Heart right ventricle (tissue), 16 donors: Measurements from ENCODE around the gene PLA2G2D. TPM values are rescaled to one million over a fixed set of nuclear protein-coding genes. Genes with fewer than 3 reads are reported as not detected.

Source experiments
- ATAC-seq, 8 donors: fragments of 200-7000 bp; cut with Tn5 transposase; one replicate each; pipeline ENCODE4 v1.9.1; 2020; ENCODE audit warnings: mild to moderate bottlenecking in 8 of 8, moderate library complexity in 8 of 8, moderate number of reproducible peaks in 1 of 8
- DNase-seq, 2 donors: peaks; one replicate each; pipeline ENCODE4 v3.0.0-alpha.2; 2020
- H3K27ac ChIP-seq, 10 donors: fragments of 200-600 bp; sonication (generic) in 2 of 10; one replicate each; pipeline versions ENCODE4 v1.5.0 to v1.8.0; 2020 to 2022; ENCODE audit warnings: mild to moderate bottlenecking in 3 of 10
- H3K27me3 ChIP-seq, 7 donors: fragments of 200-600 bp; one replicate each; pipeline ENCODE4 v1.8.0; 2021 to 2022; ENCODE audit warnings: mild to moderate bottlenecking in 2 of 7
- H3K36me3 ChIP-seq, 9 donors: fragments of 200-600 bp; sonication (generic) in 1 of 9; one replicate each; pipeline versions ENCODE4 v1.5.0 to v1.8.0; 2020 to 2022; ENCODE audit warnings: mild to moderate bottlenecking in 2 of 9
- H3K4me1 ChIP-seq, 9 donors: fragments of 200-600 bp; sonication (generic) in 1 of 9; one replicate each; pipeline versions ENCODE4 v1.5.0 to v1.8.0; 2020 to 2022; ENCODE audit warnings: mild to moderate bottlenecking in 4 of 9
- H3K4me3 ChIP-seq, 10 donors: fragments of 200-600 bp; sonication (generic) in 2 of 10; one replicate each; pipeline versions ENCODE4 v1.5.0 to v1.8.0; 2020 to 2022; ENCODE audit warnings: mild to moderate bottlenecking in 7 of 10, moderate library complexity in 2 of 10
- H3K9me3 ChIP-seq, 11 donors: fragments of 200-600 bp in 10 of 11; sonication (generic) in 2 of 11; one replicate each; pipeline versions ENCODE4 v1.5.0 to v1.8.0; 2013 to 2022; ENCODE audit warnings: mild to moderate bottlenecking in 2 of 11, control low read depth in 1 of 11, moderate library complexity in 1 of 11
- WGBS, 2 donors: extraction: QIAGEN DNeasy Blood & Tissue Kit; methylation state at CpG; one replicate each; pipeline ENCODE4 v1.1.7; 2013; ENCODE audit warnings: inconsistent platforms in 1 of 2; 5-methylcytosine and 5-hydroxymethylcytosine counted together
- intact Hi-C, 10 donors: fragments of 100-400 bp; cut with DNase I; formaldehyde crosslinking; loops; one replicate each; pipeline versions ENCODE4 v1.11.1 to v1.14.2; 2022
- polyA plus RNA-seq, 2 donors: library from polyadenylated mRNA; stranded (reverse); fragments of 200-250 nt; gene quantifications; one replicate each; pipeline ENCODE4 v1.2.3, GENCODE V29; 2013
- total RNA-seq, 10 donors: library from RNA; stranded (reverse); fragmentation: NEBNext Ultra II Directional in 3 of 10; extraction: Animal tissue kit (Norgen Biotek cat#: 25700) in 3 of 10; gene quantifications; one replicate each; pipeline versions ENCODE4 v1.2.1 to v1.2.4, GENCODE V29; 2021 to 2023
- TF ChIP-seq, protein P1 (sequence below), 9 donors: fragments of 200-600 bp; sonication (generic) in 2 of 9; IDR thresholded peaks; one replicate each; pipeline versions ENCODE4 v1.5.0 to v1.8.0; 2021 to 2022; ENCODE audit warnings: antibody characterized with exemption in 9 of 9, mild to moderate bottlenecking in 5 of 9, moderate library complexity in 1 of 9
- donor health status: Arrhythmogenic right ventricular cardiomyopathy.
- donor health status: ischemic (EF 13 %, LVEDD 7.1; RV severe dilation, severe dysfunction).
- donor health status: healthy with polysubstance abuse.
- donor health status: DM: no; HTN: yes; CAD: no.
- donor health status: DM: no; HTN: no; CAD: no.
- donor health status: ischemic (EF 25% LVEDD 6.9; RV normal size, moderate dysfunction).
- donor health status: ischemic (EF 25% LVEDD 5.7; RV mildly dilated, moderate dysfunction).
- donor health status: healthy.
- donor health status: DM: yes; HTN: yes; CAD: no.
- donor health status: Ischemic cardiomyopathy.
- donor health status: ischemic (EF 35%, LVEDD 5.7; RV mildly dilated, moderate dysfunction).
- donor health status: nonischemic (EF 11% LVEDD 7.7; RV severe dilation, severe dysfunction).
- donor health status: DM: yes; HTN: yes; CAD: no.
- donor health status: PGD.
- donor health status: ischemic (EF 29% LVEDD 5.4; RV normal size, mild dysfunction).
- donor health status: nonischemic (EF 23%, LVEDD 6.1; RV moderate dilation, normal function).

The PLA2G2D gene
- total and polyA plus RNA-seq, 12 donors, result 1.1 TPM; not detected in 11

DNA sequence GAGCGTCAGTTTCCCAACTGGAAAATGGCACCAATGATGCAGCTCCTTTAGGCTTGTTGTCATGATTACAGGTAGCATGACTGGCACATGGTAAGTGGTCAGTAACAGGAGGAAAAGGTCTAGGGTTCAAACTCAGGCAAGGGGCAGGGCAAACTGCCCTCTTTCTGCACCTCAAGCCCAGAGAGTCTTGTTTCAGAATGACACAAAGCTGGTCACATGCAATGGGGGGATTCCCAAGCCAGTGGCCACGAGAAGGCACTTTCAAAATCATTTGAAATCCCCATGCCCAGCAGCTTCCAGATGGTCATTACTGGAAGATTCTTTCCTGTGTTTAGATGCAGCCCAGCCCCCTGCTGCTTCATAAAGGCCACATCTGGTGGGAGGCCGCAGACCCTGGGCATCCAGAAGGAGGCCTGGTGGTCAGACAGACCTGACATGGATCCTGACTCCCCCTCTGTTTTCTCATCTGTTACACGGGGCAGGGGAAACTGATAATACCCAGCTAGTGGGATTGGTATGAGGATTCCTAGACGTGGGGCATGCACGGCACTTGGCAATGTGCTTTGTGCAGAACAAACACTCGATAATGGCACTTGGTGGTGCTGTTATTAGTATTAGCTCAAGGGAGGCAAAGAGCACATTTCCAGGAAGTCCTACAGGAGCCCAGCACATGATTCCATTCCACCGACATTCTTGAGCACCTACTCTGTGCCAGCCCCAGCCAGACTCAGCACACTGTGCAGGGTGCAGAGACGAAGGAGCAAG is 6.9 kb upstream of the PLA2G2D start:
- no peak overlapping the region for H3K27ac ChIP-seq
- H3K9me3 ChIP-seq, result peaks cover 0 to 17% (median 0%) of the 10 kb centered on the region in 11 donors
- peaks cover 0 to 11% (median 0%) of the 10 kb centered on the region in 9 donors for H3K4me1 ChIP-seq
- DNase-seq (no peak), ATAC-seq (peak in 2 of 8 donors; percentile 26 to 56)
- intact Hi-C loops, result no loop called here
- TF ChIP-seq, protein P1, sequence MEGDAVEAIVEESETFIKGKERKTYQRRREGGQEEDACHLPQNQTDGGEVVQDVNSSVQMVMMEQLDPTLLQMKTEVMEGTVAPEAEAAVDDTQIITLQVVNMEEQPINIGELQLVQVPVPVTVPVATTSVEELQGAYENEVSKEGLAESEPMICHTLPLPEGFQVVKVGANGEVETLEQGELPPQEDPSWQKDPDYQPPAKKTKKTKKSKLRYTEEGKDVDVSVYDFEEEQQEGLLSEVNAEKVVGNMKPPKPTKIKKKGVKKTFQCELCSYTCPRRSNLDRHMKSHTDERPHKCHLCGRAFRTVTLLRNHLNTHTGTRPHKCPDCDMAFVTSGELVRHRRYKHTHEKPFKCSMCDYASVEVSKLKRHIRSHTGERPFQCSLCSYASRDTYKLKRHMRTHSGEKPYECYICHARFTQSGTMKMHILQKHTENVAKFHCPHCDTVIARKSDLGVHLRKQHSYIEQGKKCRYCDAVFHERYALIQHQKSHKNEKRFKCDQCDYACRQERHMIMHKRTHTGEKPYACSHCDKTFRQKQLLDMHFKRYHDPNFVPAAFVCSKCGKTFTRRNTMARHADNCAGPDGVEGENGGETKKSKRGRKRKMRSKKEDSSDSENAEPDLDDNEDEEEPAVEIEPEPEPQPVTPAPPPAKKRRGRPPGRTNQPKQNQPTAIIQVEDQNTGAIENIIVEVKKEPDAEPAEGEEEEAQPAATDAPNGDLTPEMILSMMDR (IDR thresholded peaks at IDR 0.05), result no peak
- H3K36me3 ChIP-seq, result no peaks in the 10 kb centered on the region
- peaks cover 0 to 4% (median 0%) of the 10 kb centered on the region in 7 donors for H3K27me3 ChIP-seq
- 69 to 75% methylated on average over 9 of the region's 9 CpGs for WGBS, 2 donors
- H3K4me3 ChIP-seq, result no peak overlapping the region

DNA sequence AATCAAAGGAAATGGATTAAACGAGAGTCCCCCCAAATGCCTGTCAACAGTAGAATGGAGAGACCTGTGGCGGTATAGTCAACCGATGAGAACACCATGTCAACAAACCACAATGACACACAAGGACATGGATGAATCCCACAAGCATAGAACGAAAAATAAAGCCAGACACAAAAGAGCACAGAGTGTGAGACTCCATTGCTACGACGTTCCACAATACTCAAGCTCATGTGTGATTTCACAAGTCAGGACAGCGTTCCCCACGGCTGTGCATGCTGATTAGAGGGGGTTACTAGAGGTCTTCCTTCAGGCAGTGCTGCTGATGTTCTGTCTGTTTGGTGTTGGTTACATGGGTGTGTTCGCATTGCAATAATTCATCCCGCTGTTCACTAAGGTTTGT is 5.8 kb upstream of the PLA2G2D start:
- intact Hi-C loops, result no loop called here
- Histone ChIP-seq H3K27ac (no peak overlapping the region), H3K4me1 (peaks cover 0 to 11% (median 0%) of the 10 kb centered on the region in 9 donors), H3K9me3 (peaks cover 0 to 13% (median 0%) of the 10 kb centered on the region in 11 donors), H3K27me3 (peaks cover 0 to 7% (median 0%) of the 10 kb centered on the region in 7 donors), H3K36me3 (no peaks in the 10 kb centered on the region), H3K4me3 (no peak overlapping the region)
- no peak for DNase-seq
- TF ChIP-seq, protein P1 (IDR thresholded peaks at IDR 0.05), result no peak
- peak in 1 of 8 donors; percentile 39 for ATAC-seq
- 68 to 71% methylated on average over 10 of the region's 10 CpGs for WGBS, 2 donors

DNA sequence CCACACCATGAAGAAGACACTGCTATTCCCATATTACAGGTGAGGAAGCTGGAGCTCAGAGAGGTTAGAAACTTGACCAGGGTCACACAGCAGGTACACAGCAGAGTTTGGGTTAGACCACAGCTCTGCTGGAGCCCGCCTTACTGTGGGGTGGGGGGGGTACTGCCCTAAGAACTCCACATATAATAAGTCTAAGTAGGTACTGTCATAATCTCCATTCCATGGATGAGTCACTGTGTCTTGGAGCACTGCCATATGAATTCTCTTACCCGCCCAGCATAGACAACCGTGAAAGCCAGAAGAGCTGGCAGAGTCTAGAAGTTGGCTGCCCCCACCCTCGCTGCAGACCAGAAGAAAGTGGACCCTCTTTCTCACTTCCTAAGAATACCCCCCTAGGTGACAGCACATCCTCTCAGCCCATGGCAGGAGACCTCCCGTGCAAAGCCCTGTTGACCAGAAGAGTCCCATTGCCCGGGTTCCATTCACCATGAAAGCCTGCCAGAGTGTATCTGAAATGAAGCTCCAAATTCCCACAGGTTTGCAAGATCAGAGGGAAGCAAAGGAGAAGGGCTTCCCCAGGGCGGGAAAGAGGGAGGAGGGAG is 5.2 kb upstream of the PLA2G2D start:
- H3K27me3 ChIP-seq, result peaks cover 0 to 7% (median 0%) of the 10 kb centered on the region in 7 donors
- H3K4me3 ChIP-seq, result no peak overlapping the region
- TF ChIP-seq, protein P1 (IDR thresholded peaks at IDR 0.05), result no peak
- DNase-seq, result no peak
- no peaks in the 10 kb centered on the region for H3K36me3 ChIP-seq
- 55 to 77% methylated on average over 7 of the region's 7 CpGs for WGBS, 2 donors
- H3K9me3 ChIP-seq, result peaks cover 0 to 8% (median 0%) of the 10 kb centered on the region in 11 donors
- peaks cover 0 to 11% (median 0%) of the 10 kb centered on the region in 9 donors for H3K4me1 ChIP-seq
- peak in 6 of 8 donors; percentile 50 to 91 (median 72) for ATAC-seq
- intact Hi-C loops, result no loop called here
- H3K27ac ChIP-seq, result no peak overlapping the region

DNA sequence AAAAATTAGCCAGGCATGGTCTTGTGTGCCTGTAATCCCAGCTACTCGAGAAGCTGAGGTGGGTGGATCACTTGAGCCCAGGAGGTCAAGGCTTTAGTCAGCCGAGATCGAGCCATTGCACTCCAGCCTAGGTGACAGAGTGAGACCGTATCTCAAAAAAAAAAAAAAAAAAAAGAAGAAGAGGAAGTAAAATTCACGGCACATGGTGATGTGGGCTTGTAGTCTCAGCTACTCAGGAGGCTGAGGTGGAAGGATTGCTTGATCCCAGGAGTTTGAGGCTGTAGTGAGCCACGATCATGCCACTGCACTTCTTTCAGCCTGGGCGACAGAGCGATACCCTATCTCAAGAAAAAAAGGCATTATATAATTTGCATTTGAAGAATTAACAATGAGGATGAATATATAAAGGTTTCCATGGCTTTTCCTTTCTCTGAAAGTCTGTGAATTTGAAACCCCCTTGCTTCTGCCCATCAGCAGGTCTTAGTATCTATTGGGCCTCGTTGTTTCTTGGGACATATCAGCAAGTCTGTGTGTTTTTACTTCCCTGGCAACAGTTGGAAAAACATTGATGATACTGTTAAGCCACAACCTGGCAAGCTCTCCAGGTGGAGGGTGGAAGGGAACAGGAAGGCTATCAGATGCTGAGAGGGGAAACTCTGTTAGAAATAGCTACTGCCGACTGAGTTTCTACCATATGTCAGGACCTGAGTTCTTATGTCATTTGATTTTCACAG is 4.6 kb upstream of the PLA2G2D start:
- no peak overlapping the region for H3K4me3 ChIP-seq
- no peak for ATAC-seq
- TF ChIP-seq, protein P1 (IDR thresholded peaks at IDR 0.05), result no peak
- DNase-seq, result no peak
- no peak overlapping the region for H3K27ac ChIP-seq
- peaks cover 0 to 14% (median 0%) of the 10 kb centered on the region in 7 donors for H3K27me3 ChIP-seq
- H3K4me1 ChIP-seq, result peaks cover 0 to 11% (median 0%) of the 10 kb centered on the region in 9 donors
- 65 to 67% methylated on average over 10 of the region's 10 CpGs for WGBS, 2 donors
- H3K9me3 ChIP-seq, result peaks cover 0 to 2% (median 0%) of the 10 kb centered on the region in 11 donors
- no peaks in the 10 kb centered on the region for H3K36me3 ChIP-seq
- intact Hi-C loops, result no loop called here
